GM18868 (cell line): ENCODE results near the gene CRYGD.
"Not testable (repeated sequence)": the region's sequence is repeated elsewhere in the genome, so short reads cannot be mapped to it uniquely, and the experiment has no call there.

Source experiments
- ATAC-seq: cut with Tn5 transposase; IDR thresholded peaks from one replicate; pipeline ENCODE4 v1.9.1; 2021; ENCODE audit warnings: mild to moderate bottlenecking, moderate library complexity; ENCODE audit not compliant: unreplicated experiment

CRYGD gene

DNA sequence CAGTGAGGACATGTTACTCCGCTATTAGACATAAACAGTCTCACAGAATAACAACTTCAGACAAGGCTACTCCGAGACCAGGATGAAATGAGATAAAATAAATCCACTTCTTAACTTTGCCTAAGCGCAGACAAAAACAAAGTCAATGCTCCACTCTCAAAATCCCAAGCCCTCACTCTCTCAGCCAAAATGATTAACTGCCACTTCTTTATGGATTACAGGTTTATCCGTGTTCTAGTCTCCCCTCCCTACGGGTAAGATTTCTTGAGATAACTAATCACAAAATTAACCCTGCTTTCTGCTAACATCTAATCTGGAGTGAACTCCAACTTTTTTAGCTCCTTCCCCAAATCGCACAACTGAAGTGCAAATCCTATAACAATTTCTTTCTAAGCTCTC is 6.4 kb upstream of the CRYGD start:
- ATAC-seq: no peak

DNA sequence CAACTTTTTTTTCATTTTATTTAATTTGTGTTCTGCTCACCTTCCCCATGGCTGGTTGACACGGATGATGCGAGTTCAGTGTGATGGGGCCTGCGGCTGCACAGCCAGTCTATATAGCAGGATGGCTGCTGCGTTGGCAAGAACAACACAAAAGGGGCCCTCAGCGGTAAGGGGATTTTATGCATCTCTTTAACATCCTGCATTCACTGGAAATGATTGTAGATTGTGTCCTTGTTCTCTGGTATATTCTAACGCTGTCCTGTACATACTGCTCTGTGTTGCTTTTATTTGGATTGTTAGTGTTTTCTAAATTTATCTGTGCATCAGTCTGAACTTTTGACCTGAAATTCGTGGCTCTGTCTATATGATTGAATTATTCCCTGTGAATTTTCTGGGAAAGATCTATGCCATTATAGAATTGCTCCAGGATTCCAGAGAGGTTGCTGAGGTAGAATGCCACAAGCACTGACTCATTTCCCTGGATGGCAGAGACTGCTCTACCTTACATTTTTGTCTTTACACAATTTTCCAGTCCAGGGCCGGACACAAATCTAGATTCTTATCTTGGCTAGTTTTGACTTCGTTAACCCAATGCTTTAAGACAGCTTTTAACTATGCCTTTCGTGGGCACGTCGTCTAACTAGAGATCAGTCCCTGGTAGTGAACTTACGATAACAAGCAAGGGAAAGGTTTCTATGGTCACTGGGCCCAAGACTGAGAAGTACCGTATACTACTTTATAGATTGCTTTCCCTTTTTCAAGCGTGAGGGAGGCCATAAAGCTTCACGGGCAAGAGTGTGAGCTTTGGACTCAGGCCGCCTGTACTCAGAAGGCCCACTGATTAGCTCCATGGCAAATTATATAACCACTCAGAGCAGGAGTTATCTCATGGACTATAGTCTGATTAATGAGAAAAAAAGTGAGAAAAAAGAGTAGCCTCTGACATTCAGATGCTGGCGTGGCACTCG is 5.7 kb upstream of the CRYGD start, which contains the start of gene CRYGC:
TSS of gene CRYGC (minus strand) at position 85 of the 968 bp plus-strand sequence. CDS start at position 49, 36 bp downstream.
- ATAC-seq: no peak

DNA sequence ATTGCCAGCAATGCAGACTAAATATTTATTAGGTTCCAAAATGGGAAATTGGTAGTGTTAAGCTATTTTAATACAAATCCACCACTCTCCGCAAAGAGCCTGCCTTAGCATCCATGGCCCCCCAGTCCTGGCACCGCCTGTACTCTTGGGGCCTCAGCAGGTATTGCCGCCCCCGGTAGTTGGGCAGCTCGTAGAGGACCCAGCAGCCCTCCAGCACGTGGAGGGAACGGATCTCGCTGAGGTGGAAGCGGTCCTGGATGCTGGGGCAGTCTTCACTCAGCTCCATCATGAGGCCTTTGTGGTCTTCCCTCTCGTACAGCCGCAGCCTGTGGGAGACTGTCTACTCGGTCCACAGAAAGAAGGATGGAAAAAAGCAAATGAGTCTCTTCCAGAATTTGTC is 3.8 kb upstream of the CRYGD start:
- no peak for ATAC-seq

DNA sequence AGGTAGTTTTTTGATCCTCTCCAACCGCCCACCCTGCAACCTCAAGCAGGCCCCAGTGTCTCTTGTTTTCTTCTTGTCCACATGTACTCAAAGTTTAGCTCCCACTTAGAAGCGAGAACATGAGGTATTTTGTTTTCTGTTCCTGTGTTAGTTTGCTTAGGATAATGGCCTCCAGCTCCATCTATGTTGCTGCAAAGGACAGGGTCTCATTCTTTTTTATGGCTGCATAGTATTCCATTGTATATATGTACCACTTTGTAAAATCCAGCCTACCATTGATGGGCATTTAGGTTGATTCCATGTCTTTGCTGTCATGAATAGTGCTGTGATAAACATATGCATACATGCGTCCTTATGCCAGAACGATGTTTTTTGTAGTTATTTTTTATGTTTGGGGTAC is 2.8 kb upstream of the CRYGD start:
- ATAC-seq: no peak

DNA sequence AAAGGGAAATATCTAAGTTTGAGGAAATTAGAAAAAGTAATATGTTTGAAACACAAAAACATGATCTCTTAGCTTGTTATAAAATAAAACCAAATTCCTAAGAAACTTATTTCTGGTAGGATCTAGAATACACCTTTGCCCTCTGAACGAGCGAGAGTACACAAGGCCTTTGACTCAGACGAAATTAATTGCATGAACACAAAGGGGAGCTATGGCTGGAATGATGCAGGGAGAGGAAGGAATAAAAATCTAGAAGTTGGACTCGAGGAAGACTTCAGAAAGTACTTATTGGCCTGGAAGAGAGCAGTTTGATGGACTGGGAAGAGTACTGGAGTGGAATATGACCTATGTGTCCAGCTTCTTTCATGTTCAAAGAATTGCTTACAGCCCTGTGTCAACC is 927 bp upstream of the CRYGD start:
- ATAC-seq: no peak

DNA sequence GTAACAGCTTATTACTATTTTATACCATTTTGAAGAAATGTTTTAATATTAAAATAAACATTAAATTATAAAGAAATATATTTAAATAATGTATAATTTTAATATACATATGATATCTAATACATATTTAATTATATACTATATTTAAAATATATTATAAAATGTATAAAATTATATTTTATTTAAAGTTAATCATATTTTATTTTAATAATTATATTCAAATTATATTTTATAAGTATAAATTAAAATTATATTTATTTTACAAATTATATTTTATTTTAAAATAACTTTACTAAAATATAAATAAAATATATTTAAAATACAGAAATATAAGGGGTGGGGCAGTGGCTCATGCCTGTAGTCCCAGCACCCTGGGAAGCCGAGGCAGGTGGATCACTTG is 2.1 kb downstream of the CRYGD start:
- ATAC-seq: no peak

DNA sequence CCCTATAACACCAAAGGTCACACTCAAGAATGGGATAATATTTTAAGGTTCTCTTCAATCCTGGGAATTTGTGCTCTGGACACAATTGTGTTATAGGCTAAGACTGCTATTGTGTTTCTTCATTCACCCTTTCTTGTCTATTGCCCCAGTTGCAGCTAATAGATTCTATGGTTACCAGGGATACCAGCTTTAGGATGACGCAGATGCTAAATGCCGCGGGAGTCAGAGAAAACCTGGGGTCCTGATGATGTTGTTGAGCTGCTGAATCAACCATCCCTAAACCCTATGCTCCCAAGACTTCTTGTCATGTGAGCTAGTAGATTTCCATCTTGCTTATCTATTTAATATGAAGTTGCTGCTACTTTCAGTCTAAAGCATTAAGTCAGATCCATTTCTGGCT is 5.4 kb downstream of the CRYGD start:
- ATAC-seq: no peak

DNA sequence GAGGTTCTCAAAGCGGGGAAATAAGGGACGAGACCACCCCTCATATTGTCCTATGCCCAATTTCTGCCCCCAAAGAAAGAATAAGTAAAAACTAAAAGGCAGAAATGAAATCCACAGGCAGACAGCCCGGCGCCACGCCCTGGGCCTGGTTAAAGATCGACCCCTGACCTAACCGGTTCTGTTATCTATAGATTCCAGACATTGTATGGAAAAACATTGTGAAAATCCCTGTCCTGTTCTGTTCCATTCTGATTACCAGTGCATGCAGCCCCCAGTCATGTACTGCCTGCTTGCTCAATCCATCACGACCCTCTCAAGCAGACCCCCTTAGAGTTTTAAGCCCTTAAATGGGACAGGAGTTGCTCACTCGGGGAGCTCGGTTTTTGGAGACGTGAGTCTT is 6.9 kb downstream of the CRYGD start:
- ATAC-seq: not testable (repeated sequence)

DNA sequence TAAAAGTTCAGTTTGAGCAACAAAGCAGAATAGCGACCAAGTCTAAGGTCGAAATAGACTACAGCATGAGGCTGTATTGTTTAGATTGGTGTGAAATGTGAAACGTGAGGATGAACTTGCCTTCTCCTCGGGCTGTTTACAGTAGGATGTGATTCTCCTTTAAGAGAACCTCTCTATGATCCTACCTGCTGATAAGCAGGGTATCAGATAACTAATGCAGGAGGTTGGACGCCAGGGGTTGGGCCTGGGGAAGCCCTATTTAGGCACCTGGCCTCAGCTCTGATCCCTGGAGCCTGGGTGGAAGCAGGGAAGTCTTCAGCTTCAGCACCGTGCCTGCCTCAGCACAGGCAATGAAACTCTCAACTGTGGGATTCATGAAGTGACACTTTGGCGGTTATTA is 11.4 kb downstream of the CRYGD start:
- no peak for ATAC-seq

DNA sequence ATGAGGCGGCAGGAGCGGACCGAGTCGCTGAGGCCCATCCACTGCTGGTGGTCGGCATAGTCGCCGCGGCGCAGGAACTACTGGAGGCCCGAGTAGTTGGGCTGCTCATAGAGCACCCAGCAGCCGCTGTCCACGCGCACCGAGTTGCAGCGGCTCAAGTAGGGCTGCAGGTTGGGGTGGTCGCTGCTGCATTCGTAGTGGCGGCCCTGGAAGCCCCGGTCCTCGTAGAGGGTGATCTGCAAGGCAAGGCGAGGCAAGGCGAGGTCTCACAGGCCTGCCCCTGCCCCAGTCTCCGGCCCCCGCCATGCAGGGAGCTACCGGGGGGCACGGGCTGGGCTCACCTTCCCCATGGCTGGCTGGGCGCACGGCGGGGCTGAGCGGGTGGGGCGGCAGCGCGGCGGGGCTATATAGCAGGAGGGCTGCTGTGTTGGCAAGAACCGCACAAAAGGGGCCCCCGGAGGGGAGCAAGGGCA is 12.0 kb downstream of the CRYGD start:
- not testable (repeated sequence) for ATAC-seq

DNA sequence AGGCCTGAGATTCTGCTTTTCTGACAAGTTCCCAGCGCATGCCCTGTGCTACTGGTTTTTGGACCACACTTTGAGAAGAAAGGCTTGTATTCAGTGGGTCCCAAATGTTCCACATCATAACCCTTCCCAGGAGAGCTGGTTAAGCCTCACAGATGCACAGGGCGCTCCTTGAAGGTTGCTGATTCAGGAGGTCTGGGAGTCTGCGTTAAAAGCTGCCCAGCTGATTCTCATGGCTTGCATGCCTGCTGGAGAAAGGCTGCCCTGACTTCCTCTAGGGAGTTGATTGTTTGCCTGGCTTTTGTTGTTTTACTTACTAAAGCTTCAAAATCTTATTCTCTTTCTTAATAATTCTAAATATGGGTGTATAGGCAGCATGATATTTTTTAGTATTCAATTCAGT is 20.7 kb downstream of the CRYGD start:
- ATAC-seq: no peak

DNA sequence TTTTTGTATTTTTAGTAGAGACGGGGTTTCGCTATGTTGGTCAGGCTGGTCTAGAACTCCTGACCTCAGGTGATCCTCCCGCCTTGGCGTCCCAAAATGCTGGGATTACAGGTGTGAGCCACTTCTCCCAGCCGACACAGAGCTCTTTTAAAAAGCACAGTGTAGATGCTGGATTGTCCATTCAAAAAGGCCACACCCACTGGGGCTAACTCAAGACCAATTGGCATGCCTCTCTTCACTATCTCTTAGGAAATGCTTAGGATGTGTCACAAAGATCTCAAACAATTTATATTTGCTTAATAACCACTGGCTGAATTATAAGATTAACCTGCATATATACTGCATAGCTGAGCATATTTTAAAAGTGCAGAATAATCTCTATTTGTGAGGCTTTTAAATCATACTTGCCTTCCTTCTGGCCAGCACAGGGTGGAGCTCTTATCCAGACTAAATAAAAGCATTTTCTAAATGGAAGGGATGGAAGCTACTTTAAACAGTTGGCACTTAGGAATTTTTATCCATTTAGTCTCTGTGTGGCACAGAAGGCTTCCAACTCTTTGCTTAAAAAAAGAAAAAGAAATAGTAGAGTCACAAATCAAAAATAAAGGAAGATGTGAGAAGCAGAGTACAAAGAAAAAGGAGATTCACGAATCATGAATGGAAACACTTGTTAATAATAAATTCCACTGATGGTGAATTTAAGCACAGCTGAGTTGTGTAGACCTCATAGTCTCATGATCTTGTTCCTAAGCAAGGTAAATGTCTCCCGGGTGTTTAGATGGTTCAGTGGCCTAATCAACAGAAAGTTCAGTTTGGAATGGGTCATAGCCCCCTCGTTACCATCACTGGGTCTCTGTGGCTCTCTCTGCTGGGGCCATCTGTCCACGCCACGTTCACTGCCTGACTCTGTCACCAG is 22.4 kb downstream of the CRYGD start:
- no peak for ATAC-seq

DNA sequence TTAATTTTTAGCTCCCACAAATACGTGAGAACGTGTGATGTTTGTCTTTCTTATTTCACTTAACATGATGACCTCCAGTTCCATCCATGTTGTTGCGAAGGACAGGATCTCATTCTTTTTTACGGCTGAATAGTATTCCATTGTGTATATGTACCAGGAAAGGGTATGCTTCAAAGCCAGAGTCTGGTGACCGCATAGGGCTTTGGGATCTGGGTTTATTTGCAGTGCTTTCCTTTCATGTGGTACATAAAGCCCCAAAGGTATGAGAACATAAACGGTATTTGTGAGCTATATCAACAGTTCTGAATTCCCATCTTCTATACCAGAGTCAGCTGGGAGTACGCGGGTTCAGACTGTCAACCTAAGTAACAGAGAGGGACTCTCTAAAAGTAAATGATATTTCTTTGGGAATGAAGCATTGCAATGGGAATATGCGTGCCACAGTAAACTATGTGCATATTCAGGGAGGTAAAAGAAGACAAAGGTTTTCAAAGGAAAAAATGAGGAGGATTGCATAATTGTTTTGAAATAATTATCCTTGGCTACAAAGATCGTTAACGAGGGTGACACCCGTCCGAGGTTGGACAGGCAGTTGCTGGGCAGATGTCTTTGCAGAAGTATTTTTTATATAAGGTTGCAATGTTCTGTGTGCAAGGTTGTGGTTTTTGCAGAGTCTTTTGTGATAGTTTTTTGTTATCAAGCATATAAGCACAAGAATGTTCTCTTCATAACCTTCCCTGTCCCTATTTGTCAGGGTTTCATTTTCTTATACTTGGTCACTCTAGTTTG is 24.4 kb downstream of the CRYGD start:
- no peak for ATAC-seq

DNA sequence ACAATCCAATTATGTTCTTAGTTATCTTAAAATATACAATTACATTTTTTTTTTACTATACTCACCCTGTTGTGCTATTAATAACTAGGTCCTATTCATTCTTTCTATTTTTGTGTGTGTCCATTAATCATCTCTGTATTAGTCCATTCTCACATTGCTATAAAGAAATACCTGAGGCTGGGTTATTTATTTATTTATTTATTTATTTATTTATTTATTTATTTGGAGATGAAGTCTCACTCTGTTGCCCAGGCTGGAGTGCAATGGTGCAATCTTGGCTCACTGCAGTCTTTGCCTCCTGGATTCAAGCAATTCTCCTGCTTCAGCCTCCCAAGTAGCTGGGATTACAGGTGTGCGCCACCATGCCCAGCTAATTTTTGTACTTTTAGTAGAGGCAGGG is 25.6 kb downstream of the CRYGD start:
- ATAC-seq: not testable (repeated sequence)

DNA sequence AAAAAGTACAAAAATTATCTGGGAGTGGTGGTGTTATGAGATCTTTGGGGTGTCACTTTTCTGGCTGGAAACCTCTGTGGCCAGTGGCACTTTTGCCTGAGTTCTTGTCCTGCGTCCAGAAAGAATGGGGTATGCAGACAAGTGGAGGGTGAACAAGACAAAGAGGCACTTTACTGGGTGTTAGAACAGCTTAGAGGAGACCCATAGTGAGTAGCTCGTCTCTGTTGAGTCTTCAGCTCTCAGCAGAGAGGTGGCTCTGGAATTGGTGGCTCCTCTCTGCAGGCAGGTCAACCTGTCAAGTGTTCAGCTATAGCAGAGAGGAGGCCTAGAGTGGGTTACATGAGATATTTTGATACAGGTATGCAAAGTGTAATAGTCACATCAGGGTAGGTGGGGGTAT is 26.1 kb downstream of the CRYGD start:
- no peak for ATAC-seq

DNA sequence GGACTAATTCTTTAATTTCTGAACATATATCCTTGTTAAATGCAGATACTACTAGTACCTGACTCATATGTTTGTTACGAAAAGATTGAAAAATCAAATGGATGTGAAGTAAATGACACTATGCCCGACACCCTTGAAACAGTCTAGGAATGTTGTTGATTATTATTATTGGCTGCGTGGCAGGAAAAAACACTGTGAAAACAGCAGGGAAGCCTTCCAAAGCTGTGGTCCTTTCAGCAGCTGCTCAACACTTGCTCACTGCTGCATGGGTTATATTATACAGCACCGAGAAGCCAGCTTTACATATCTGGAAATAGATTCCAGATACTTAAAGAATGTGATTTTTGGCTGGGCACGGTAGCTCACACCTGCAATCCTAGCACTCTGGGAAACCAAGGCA is 26.5 kb downstream of the CRYGD start:
- ATAC-seq: no peak

DNA sequence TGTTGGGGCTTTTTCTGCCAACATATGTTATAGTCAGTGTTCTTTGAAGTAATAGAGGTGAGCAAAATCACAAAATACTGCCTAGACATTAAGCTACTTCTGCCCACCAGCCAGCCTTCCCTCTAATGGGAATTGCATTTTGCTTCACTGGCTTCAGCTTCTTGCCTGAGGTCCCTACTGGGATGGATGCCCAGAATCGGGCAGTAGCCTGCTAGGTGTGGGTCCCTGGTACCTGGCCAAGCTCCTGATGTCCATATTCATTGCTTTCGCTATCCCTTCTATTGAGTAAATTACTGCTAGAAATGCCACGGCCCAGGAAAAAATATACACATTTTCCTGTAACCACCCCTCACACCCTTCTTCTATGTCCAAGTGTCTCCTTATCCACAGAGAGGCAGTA is 27.0 kb downstream of the CRYGD start:
- ATAC-seq: no peak

DNA sequence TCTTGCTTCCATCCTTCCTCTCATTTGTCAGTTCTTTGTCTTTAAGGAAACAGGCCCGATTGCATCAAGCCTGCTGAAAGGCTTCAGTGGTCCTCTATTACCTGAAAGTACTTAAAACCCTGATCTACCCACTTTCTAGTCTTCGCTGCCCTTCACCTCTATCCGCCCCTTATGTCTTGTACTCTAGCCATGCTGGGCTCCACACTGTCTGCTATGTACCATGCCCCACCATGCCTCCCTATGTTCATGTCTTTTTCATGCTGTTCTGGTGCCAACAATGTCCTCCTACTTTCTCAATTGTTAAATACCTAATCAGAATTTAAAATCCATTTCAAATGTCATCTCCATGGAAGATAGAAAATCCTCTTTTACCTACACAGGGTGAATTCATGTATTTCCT is 28.2 kb downstream of the CRYGD start:
- ATAC-seq: no peak

DNA sequence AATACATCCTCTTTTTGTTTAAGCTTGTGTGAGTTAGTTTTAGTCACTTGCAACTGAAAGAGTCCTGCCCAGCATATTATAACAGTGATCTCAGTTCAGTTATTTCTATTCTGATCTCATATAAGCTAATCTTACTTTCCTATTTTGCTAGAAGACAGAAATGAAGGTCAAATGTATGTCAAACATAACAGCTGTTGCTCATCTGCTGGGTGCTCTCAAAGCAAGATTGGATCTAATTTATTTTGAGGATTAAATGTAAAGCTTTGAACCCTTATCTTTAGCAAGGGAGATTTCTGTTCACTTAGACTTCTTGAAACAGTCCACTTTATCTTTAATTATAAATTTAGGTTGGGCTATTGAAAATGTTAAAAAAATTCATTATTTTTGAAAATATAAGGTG is 31.2 kb downstream of the CRYGD start:
- ATAC-seq: no peak

DNA sequence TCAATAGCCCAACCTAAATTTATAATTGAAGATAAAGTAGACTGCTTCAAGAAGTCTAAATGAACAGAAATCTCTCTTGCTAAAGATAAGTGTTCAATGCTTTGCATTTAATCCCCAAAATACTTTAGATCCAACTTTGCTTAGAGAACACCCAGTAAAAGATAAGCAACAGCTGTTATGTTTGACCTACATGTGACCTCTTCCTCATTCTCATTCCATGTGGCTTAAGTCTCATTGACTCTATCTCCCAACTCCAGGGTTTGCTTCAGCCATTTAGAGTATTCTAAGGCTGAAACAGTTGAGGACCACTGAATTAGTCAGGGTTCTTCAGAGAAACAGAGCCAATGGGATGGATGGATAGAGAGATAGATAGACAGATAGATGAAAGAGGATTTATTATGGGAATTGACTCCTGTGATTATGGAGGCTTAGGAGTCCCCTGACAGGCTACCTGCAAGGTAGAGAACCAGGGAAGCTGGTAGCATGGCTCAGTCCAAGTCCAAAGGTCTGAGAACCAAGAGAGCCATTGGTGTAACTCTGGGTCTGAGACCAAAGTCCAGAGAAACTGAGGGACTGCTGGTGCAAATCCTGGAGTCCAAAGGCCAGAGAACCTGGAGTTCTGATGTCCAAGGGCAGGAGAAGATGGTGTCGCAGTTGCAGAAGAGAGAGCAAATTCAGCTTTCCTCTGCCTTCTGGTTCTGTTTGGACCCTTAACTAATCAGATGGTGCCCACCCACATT is 32.1 kb downstream of the CRYGD start:
- no peak for ATAC-seq
